Measurements from ENCODE around the gene RBM24. TPM values are rescaled to one million over a fixed set of nuclear protein-coding genes. Genes with fewer than 3 reads are reported as not detected.

RBM24 gene
- total and polyA plus RNA-seq, 10 of the 15 experiments (the other 5 are each of a cell fraction or from before 2014, with no cell fraction given), result 0.08 to 0.09 (median 0.09) TPM; not detected in 7

DNA sequence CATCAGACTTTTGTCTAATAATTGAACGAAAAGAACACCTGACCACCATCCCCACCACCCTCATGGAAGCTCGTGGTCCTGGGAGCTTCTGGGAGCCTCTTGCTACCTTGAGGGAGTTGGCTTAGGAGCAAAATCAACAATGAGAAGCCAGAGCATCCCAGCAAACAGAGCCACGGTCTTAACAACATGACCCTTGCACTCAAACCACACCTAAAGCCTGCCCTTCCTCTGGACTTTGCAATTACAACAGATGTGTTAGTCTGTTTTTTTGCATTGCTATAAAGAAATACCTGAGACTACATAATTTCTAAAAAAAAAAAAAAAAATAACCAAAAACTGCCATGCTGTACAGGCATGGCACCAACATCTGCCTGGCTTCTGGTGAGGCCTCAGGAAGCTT is 9.5 kb upstream of the RBM24 start:
- Histone ChIP-seq H3K27ac (ENCODE audit: control insufficient read depth, insufficient read depth) (no peak overlapping the region), H3K9me3 (replicated peaks; ENCODE audit: control insufficient read depth, insufficient read depth, low read length) (no peaks in the 10 kb centered on the region), H3K27me3 (replicated peaks in 1 of 2; ENCODE audit: control insufficient read depth in 2 of 2, insufficient read depth in 2 of 2, low read length in 1 of 2) (no peaks in the 10 kb centered on the region), H2AFZ (ENCODE audit: control insufficient read depth, low read depth, low read length) (no peak overlapping the region), H3K36me3 (ENCODE audit: control insufficient read depth in 2 of 2, insufficient read depth in 2 of 2, low read length in 1 of 2) (no peaks in the 10 kb centered on the region), H3K4me1 (ENCODE audit: control insufficient read depth, insufficient read depth, low read length) (no peaks in the 10 kb centered on the region), H3K9ac (ENCODE audit: control insufficient read depth, insufficient read depth, low read length) (no peak overlapping the region), H3K4me3 (no peak overlapping the region), H3K79me2 (ENCODE audit: control insufficient read depth, insufficient read depth, low read length) (no peaks in the 10 kb centered on the region), H3K4me2 (ENCODE audit: control insufficient read depth, insufficient read depth) (no peak overlapping the region), H4K20me1 (ENCODE audit: control insufficient read depth, insufficient read depth) (no peaks in the 10 kb centered on the region)
- RAD21 ChIA-PET (ENCODE audit: unreplicated experiment), result no interaction called here
- no TSS peak for BruUV-seq (replicated peaks)
- in situ Hi-C loops (cut with MboI) (no loop called here), intact Hi-C loops (cut with micrococcal nuclease; ENCODE audit: unreplicated experiment) (no loop called here)
- DNase-seq (ENCODE audit: low read depth, low spot score) (no peak), ATAC-seq (no peak), FAIRE-seq (no peak)
- CTCF ChIA-PET, result interaction anchor here (1.0 kb wide), 1 partner anchor 251 kb away, joined by 3 read pairs; no protein-coding TSS in a partner anchor
- 4% methylated on average over 3 of the region's 3 CpGs for WGBS (ENCODE audit: insufficient coverage, insufficient replicate concordance, low lambda C conversion rate, missing lambda C conversion rate)
- SMC1A ChIA-PET (ENCODE audit: uncharacterized antibody, unreplicated experiment), result interaction anchor here (0.9 kb wide), 1 partner anchor 26 kb away, joined by 3 read pairs; no protein-coding TSS in a partner anchor
- POLR2A ChIA-PET, result interaction anchor here (0.6 kb wide), 1 partner anchor 13 kb away, joined by 6 read pairs; no protein-coding TSS in a partner anchor
- TF ChIP-seq RFX5 (IDR thresholded peaks at IDR 0.05; ENCODE audit: low read depth, low read length) (no peak), RCOR1 (conservative IDR thresholded peaks at IDR 0.05; ENCODE audit: low read depth, low read length) (no peak), MTA3 (IDR thresholded peaks at IDR 0.05; ENCODE audit: borderline replicate concordance, low read length) (no peak), EP300 (IDR thresholded peaks at IDR 0.05; ENCODE audit: borderline replicate concordance in 1 of 2, control insufficient read depth in 1 of 2, low read depth in 2 of 2, low read length in 2 of 2) (no peak), CTCF (IDR thresholded peaks at IDR 0.05 in 2 of 3, conservative IDR thresholded peaks at IDR 0.05 in 1 of 3; ENCODE audit: control insufficient read depth in 2 of 3, extremely low read depth in 1 of 3, insufficient read depth in 1 of 3, low read depth in 3 of 3, low read length in 3 of 3) (no peak), POU2F2 (IDR thresholded peaks at IDR 0.05; ENCODE audit: borderline replicate concordance, low read depth, low read length) (no peak), ATF7 (IDR thresholded peaks at IDR 0.05; ENCODE audit: low read depth) (no peak), ZNF274 (IDR thresholded peaks at IDR 0.05; ENCODE audit: insufficient read depth, insufficient read length) (no peak), GATAD2B (conservative IDR thresholded peaks at IDR 0.05; ENCODE audit: low read depth) (no peak)
- TF ChIP-seq, protein P1, sequence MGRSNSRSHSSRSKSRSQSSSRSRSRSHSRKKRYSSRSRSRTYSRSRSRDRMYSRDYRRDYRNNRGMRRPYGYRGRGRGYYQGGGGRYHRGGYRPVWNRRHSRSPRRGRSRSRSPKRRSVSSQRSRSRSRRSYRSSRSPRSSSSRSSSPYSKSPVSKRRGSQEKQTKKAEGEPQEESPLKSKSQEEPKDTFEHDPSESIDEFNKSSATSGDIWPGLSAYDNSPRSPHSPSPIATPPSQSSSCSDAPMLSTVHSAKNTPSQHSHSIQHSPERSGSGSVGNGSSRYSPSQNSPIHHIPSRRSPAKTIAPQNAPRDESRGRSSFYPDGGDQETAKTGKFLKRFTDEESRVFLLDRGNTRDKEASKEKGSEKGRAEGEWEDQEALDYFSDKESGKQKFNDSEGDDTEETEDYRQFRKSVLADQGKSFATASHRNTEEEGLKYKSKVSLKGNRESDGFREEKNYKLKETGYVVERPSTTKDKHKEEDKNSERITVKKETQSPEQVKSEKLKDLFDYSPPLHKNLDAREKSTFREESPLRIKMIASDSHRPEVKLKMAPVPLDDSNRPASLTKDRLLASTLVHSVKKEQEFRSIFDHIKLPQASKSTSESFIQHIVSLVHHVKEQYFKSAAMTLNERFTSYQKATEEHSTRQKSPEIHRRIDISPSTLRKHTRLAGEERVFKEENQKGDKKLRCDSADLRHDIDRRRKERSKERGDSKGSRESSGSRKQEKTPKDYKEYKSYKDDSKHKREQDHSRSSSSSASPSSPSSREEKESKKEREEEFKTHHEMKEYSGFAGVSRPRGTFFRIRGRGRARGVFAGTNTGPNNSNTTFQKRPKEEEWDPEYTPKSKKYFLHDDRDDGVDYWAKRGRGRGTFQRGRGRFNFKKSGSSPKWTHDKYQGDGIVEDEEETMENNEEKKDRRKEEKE (IDR thresholded peaks at IDR 0.05), result no peak

Data from GM12878 (cell line).